Osteoblast (primary cell): Measurements from ENCODE around the gene ZNF816. TPM values are rescaled to one million over a fixed set of nuclear protein-coding genes. Genes with fewer than 3 reads are reported as not detected.

Experiments used
- DNase-seq: peaks from one replicate; pipeline ENCODE4 v3.0.0; 2011; ENCODE audit warnings: low spot score, mixed read lengths; ENCODE audit not compliant: insufficient read length; ENCODE audit errors: missing footprints
- H2AFZ ChIP-seq: 2 replicates; pipeline ENCODE4 v1.6.0; 2011; ENCODE audit warnings: mild to moderate bottlenecking, low read length
- H3K27ac ChIP-seq: 2 replicates; pipeline ENCODE4 v1.5.1; 2011; ENCODE audit warnings: mild to moderate bottlenecking, low read depth, low read length, moderate library complexity
- H3K27me3 ChIP-seq: 2 replicates; pipeline ENCODE4 v1.6.0; 2012; ENCODE audit warnings: mild to moderate bottlenecking, control low read depth, inconsistent platforms, low read length, moderate library complexity; ENCODE audit not compliant: insufficient read depth
- H3K36me3 ChIP-seq: 2 replicates; pipeline ENCODE4 v1.5.1; 2011; ENCODE audit warnings: mild to moderate bottlenecking, low read length, control low read depth, moderate library complexity; ENCODE audit not compliant: insufficient read depth
- H3K4me1 ChIP-seq: 2 replicates; pipeline ENCODE4 v1.5.1; 2011; ENCODE audit warnings: mild to moderate bottlenecking, low read length, control low read depth, moderate library complexity; ENCODE audit not compliant: insufficient read depth
- H3K4me2 ChIP-seq: 2 replicates; pipeline ENCODE4 v1.6.0; 2011; ENCODE audit warnings: mild to moderate bottlenecking, low read length; ENCODE audit not compliant: insufficient read depth
- H3K4me3 ChIP-seq: fragments of 200-600 bp; sonication (generic); 3 replicates; pipeline ENCODE4 v1.5.1; 2012; ENCODE audit warnings: mild to moderate bottlenecking, low read length, inconsistent platforms; ENCODE audit not compliant: insufficient read depth
- H3K79me2 ChIP-seq: 2 replicates; pipeline ENCODE4 v1.6.0; 2012; ENCODE audit warnings: mild to moderate bottlenecking, low read length, control low read depth, inconsistent platforms; ENCODE audit not compliant: insufficient read depth
- H3K9me3 ChIP-seq: 2 replicates; pipeline ENCODE4 v1.5.1; 2011; ENCODE audit warnings: low read depth, low read length, control low read depth
- H4K20me1 ChIP-seq: 2 replicates; pipeline ENCODE4 v1.6.0; 2012; ENCODE audit warnings: mild to moderate bottlenecking, low read length, control low read depth; ENCODE audit not compliant: insufficient read depth
- total RNA-seq: library from RNA; depleted of rRNA; stranded (reverse); fragments of >200 nt; gene quantifications from 2 replicates; pipeline ENCODE4 v1.2.3, GENCODE V29; 2012
- TF ChIP-seq, protein P1 (sequence below): IDR thresholded peaks from 2 replicates; pipeline ENCODE4 v1.5.1; 2011; ENCODE audit warnings: mild to moderate bottlenecking, low read depth, low read length, moderate library complexity; ENCODE audit errors: extremely low read depth

Gene ZNF816
- total RNA-seq, 1 donor: 9.8 TPM

DNA sequence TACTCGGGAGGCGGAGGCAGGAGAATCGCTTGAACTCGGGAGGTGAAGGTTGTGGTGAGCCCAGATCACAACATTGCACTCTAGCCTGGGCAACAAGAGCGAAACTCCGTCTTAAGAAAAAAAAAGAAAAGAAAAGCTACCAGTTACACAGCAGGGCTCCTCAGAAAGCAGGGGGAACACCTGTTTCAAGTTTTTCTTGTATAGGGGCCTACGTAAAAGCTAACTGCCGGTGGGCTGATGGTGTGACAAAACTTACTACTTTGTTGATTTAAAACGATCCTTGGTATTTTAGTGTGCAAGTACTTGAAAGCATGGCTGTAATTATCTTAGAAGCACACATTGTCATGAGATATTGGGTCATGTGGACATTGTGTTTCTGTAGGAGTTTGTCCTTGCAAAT is 35.3 kb upstream of the ZNF816 start:
- H3K27ac ChIP-seq: no peak overlapping the region
- TF ChIP-seq, protein P1, sequence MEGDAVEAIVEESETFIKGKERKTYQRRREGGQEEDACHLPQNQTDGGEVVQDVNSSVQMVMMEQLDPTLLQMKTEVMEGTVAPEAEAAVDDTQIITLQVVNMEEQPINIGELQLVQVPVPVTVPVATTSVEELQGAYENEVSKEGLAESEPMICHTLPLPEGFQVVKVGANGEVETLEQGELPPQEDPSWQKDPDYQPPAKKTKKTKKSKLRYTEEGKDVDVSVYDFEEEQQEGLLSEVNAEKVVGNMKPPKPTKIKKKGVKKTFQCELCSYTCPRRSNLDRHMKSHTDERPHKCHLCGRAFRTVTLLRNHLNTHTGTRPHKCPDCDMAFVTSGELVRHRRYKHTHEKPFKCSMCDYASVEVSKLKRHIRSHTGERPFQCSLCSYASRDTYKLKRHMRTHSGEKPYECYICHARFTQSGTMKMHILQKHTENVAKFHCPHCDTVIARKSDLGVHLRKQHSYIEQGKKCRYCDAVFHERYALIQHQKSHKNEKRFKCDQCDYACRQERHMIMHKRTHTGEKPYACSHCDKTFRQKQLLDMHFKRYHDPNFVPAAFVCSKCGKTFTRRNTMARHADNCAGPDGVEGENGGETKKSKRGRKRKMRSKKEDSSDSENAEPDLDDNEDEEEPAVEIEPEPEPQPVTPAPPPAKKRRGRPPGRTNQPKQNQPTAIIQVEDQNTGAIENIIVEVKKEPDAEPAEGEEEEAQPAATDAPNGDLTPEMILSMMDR: no peak
- H4K20me1 ChIP-seq: no peaks in the 10 kb centered on the region
- H3K4me2 ChIP-seq: no peak overlapping the region
- H2AFZ ChIP-seq: no peak overlapping the region
- no peaks in the 10 kb centered on the region for H3K79me2 ChIP-seq
- H3K4me1 ChIP-seq: no peaks in the 10 kb centered on the region
- no peaks in the 10 kb centered on the region for H3K9me3 ChIP-seq
- H3K36me3 ChIP-seq: no peaks in the 10 kb centered on the region
- H3K4me3 ChIP-seq: no peak overlapping the region
- DNase-seq: no peak
- no peaks in the 10 kb centered on the region for H3K27me3 ChIP-seq

DNA sequence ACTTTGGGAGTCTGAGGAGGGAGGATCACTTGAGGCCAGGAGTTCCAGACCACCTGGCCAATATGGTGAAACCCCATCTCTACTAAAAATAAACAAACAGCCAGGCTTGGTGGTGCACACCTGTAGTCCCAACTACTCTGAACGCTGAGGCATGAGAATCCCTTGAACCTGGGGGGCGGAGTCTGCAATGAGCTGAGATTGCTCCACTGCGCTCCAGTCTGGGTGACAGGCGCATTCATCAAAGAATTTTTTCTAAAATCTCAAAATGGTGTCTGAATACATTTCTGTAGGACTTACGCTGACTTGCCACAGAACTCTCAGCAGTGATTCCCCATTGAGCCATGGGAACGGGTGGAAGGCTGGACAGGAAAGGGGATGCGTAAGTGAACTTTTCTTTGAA is 33.0 kb upstream of the ZNF816 start:
- Histone ChIP-seq H3K79me2 (no peaks in the 10 kb centered on the region), H3K9me3 (no peaks in the 10 kb centered on the region), H3K4me3 (no peak overlapping the region), H4K20me1 (no peaks in the 10 kb centered on the region), H3K4me1 (peaks cover 15% of the 10 kb centered on the region), H3K27ac (no peak overlapping the region), H3K4me2 (no peak overlapping the region), H2AFZ (no peak overlapping the region), H3K27me3 (no peaks in the 10 kb centered on the region), H3K36me3 (no peaks in the 10 kb centered on the region)
- TF ChIP-seq, protein P1: no peak
- no peak for DNase-seq

DNA sequence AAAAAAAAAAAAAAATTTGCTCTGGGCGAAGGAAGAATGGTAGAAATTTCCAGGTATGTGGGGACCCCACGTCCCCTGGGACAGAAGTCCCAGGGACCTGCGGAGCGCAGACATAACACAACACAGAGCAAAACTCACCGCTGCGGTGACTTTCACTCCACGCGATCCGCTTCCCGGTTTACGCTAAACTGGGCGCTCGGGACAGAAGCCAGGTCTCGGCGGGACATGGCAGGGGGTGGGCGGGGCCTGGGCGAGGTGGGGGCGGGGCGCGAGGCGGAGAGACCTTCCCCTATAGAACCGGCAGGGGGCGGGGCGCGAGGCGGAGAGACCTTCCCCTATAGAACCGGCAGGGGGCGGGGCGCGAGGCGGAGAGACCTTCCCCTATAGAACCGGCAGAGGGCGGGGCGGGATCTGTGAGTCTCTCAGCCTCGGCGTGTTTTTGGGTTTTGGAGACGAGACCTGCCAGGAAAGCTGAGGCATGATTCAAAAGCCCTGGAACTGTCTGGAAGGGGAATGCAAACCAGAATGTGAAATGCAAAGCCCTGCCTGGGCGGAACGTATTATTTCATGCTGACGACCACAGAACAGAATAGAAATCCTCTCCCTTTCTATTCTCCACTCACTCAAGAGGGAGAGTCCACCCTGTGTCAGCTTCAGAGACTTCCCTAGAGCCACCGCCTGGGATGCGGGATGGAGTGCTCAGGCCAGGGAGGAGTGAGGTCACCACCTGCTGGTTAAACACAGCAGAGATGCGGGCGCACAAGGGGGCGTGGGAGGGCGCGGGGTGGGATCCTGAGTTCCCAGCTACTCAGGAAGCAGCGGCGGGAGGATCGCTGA is 30.9 kb upstream of the ZNF816 start:
- Histone ChIP-seq H3K4me3 (peak overlapping the region; percentile 72), H3K4me1 (peaks cover 15% of the 10 kb centered on the region), H3K4me2 (peak overlapping the region; percentile 85), H3K9me3 (no peaks in the 10 kb centered on the region), H3K27ac (peak overlapping the region; percentile 24), H3K36me3 (no peaks in the 10 kb centered on the region), H3K79me2 (no peaks in the 10 kb centered on the region), H4K20me1 (no peaks in the 10 kb centered on the region), H3K27me3 (no peaks in the 10 kb centered on the region), H2AFZ (peak overlapping the region; percentile 89)
- peak; percentile 90 for DNase-seq
- TF ChIP-seq, protein P1: no peak

DNA sequence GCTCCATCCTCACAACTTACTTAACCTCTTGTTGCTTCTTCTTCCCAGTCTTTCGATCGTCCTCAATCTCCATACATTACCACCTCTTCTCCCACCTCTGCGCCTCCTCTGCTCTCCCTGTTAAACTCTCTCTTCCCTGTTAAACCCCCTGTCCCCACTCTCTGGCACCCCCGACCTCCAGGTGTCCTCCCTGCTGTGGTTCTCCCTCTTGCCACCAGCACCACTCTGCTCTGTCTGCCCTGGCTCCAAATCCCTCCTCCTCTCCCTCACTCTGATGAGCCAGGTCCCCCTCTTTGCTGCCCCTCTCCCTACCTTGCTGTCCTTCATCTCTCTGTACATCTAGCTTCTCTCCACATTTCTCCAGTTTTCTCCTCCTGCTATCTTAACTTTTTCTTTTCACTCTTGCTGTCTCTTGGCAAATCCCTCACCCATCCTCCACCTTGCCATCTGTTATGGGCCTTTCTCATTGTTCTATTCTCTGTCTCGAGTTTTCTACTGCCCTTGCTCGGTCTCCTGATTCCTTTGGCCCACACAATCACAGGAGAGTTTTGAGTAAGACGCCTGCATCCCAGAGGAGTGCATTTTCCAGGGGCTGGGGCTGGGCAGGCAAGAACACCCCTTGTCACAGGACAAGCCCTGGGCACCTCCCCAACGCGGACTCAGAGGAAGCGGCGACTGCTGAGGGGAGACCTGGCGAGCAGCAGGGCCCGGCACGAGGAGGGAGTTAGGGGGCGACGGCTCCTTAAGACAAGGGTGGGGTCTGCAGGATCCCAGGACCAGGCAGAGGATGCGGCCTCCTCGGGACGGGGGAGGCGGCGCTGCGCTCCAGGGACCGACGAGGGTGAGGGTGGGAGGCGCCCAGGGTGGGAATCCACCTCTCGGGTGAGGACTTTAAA is 29.7 kb upstream of the ZNF816 start:
- peak overlapping the region; percentile 85 for H3K4me2 ChIP-seq
- H3K27ac ChIP-seq: no peak overlapping the region
- H3K36me3 ChIP-seq: no peaks in the 10 kb centered on the region
- no peaks in the 10 kb centered on the region for H3K9me3 ChIP-seq
- no peak for DNase-seq
- H4K20me1 ChIP-seq: no peaks in the 10 kb centered on the region
- TF ChIP-seq, protein P1: no peak
- peak overlapping the region; percentile 72 for H3K4me3 ChIP-seq
- H3K79me2 ChIP-seq: no peaks in the 10 kb centered on the region
- peak overlapping the region; percentile 47 for H2AFZ ChIP-seq
- no peaks in the 10 kb centered on the region for H3K27me3 ChIP-seq
- H3K4me1 ChIP-seq: peaks cover 15% of the 10 kb centered on the region
